Lower lobe of right lung (tissue), 2 donors: ENCODE data around the gene TSR1. TPM values are rescaled to one million over a fixed set of nuclear protein-coding genes. Genes with fewer than 3 reads are reported as not detected.
A peak's percentile ranks its signal among the peaks of the same experiment; 100 is the strongest.

Experiments
- ATAC-seq, 2 donors: fragments of 200-7000 bp; cut with Tn5 transposase; one replicate each; pipeline ENCODE4 v1.9.1; 2020 to 2022; ENCODE audit warnings: mild to moderate bottlenecking in 2 of 2, moderate library complexity in 2 of 2
- DNase-seq: peaks from one replicate; pipeline ENCODE4 v3.0.0-alpha.2; 2020
- H3K27ac ChIP-seq: fragments of 200-600 bp; one replicate; pipeline ENCODE4 v1.8.0; 2022
- H3K27me3 ChIP-seq: fragments of 200-600 bp; one replicate; pipeline ENCODE4 v1.8.0; 2022; ENCODE audit warnings: low read depth
- H3K36me3 ChIP-seq: fragments of 200-600 bp; one replicate; pipeline ENCODE4 v1.8.0; 2022; ENCODE audit warnings: mild to moderate bottlenecking
- H3K4me1 ChIP-seq: fragments of 200-600 bp; one replicate; pipeline ENCODE4 v1.8.0; 2022
- H3K4me3 ChIP-seq: fragments of 200-600 bp; one replicate; pipeline ENCODE4 v1.8.0; 2022; ENCODE audit warnings: mild to moderate bottlenecking
- H3K9me3 ChIP-seq: fragments of 200-600 bp; one replicate; pipeline ENCODE4 v1.8.0; 2022
- intact Hi-C: fragments of 100-400 bp; cut with DNase I; formaldehyde crosslinking; loops from one replicate; pipeline ENCODE4 v1.11.0; 2022
- total RNA-seq: library from RNA; stranded (reverse); fragmentation: NEBNext Ultra II Directional; extraction: Animal tissue kit (Norgen Biotek cat#: 25700); gene quantifications from one replicate; pipeline ENCODE4 v1.2.1, GENCODE V29; 2021
- TF ChIP-seq, protein P1 (sequence below): fragments of 200-600 bp; IDR thresholded peaks from one replicate; pipeline ENCODE4 v1.8.0; 2022; ENCODE audit warnings: antibody characterized with exemption, mild to moderate bottlenecking
- donor health status: DM: no; HTN: yes; CAD: no; lungs with severe emphysema.

TSR1 gene
- total RNA-seq, 1 donor from 2014 or later = 18.8 TPM

DNA sequence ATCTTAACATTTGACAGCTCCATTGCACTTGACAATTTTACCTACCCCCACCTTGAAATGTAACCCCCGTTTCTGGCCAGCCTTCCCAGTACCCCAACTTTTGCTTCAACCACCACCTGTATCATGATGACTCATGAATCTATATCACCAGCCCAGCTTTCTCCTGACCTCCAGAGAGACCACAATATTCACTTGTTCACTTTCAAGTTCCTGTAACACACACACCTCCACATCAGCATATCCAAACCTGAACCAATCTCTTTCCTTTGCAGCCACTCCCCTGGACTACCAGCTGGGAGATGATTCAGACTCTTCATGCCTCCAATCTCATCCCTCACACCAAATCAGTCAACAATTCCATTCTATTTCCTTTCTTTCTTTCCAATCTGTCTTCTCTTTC, 40.7 kb downstream of the TSR1 start:
- intact Hi-C loops = no loop called here
- TF ChIP-seq, protein P1, sequence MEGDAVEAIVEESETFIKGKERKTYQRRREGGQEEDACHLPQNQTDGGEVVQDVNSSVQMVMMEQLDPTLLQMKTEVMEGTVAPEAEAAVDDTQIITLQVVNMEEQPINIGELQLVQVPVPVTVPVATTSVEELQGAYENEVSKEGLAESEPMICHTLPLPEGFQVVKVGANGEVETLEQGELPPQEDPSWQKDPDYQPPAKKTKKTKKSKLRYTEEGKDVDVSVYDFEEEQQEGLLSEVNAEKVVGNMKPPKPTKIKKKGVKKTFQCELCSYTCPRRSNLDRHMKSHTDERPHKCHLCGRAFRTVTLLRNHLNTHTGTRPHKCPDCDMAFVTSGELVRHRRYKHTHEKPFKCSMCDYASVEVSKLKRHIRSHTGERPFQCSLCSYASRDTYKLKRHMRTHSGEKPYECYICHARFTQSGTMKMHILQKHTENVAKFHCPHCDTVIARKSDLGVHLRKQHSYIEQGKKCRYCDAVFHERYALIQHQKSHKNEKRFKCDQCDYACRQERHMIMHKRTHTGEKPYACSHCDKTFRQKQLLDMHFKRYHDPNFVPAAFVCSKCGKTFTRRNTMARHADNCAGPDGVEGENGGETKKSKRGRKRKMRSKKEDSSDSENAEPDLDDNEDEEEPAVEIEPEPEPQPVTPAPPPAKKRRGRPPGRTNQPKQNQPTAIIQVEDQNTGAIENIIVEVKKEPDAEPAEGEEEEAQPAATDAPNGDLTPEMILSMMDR = no peak
- Histone ChIP-seq H3K27ac (no peak overlapping the region), H3K36me3 (peaks cover 98% of the 10 kb centered on the region), H3K9me3 (no peaks in the 10 kb centered on the region), H3K4me3 (no peak overlapping the region), H3K27me3 (no peaks in the 10 kb centered on the region), H3K4me1 (peaks cover 7% of the 10 kb centered on the region)
- DNase-seq (no peak), ATAC-seq (no peak)

DNA sequence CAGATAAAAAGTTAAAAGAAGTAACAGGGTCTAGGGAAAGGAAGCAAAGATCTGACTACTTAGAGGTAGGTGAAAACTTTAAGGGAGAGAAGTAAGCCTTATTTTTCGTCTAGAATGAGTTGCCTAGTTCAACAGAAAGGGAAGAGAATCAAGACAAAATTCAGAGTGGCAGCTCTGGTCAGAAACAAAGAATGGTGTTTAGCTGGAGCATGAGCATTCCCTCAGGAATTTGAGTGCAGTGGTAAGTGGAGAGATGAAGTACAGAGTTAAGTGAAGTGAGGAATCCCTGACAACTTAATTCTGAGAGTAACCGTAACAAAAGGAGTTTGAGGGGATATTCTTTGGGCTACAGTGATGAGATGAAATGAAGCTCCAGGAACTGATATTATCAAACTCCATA, 44.2 kb downstream of the TSR1 start:
- Histone ChIP-seq H3K27ac (no peak overlapping the region), H3K36me3 (peaks cover 98% of the 10 kb centered on the region), H3K4me3 (no peak overlapping the region), H3K27me3 (no peaks in the 10 kb centered on the region), H3K4me1 (no peaks in the 10 kb centered on the region), H3K9me3 (no peaks in the 10 kb centered on the region)
- intact Hi-C loops = no loop called here
- DNase-seq (no peak), ATAC-seq (peak in 1 of 2 donors; percentile 79)
- TF ChIP-seq, protein P1 = no peak

DNA sequence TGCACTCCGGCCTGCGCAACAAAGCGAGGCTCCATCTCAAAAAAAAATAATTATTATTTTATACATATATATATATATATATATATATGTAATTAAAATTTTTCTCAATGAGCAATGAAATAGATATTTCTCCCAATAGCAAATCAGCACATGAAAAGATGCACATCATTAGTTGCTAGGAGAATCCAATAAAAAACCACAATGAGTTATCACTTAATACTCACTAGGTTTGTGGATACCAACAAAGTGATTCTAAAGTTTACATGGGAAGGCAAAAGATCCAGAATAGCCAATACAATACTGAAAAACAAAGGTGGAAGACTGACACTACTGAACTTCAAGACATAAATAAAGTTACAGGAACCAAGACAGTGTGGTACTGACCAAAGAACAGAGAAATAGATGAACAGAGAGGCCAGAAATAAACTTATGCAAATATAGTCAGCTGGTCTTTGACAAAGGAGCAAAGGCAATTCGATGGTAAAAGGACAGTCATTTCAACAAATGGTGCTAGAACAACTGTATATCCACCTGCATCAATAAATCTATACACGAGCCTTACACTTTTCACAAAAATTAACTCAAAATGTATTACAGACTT, 46.3 kb downstream of the TSR1 start:
- no peaks in the 10 kb centered on the region for H3K27me3 ChIP-seq
- TF ChIP-seq, protein P1 = no peak
- no peak overlapping the region for H3K27ac ChIP-seq
- intact Hi-C loops = no loop called here
- no peaks in the 10 kb centered on the region for H3K9me3 ChIP-seq
- no peak overlapping the region for H3K4me3 ChIP-seq
- no peaks in the 10 kb centered on the region for H3K4me1 ChIP-seq
- ATAC-seq (no peak), DNase-seq (no peak)
- H3K36me3 ChIP-seq = peaks cover 91% of the 10 kb centered on the region

DNA sequence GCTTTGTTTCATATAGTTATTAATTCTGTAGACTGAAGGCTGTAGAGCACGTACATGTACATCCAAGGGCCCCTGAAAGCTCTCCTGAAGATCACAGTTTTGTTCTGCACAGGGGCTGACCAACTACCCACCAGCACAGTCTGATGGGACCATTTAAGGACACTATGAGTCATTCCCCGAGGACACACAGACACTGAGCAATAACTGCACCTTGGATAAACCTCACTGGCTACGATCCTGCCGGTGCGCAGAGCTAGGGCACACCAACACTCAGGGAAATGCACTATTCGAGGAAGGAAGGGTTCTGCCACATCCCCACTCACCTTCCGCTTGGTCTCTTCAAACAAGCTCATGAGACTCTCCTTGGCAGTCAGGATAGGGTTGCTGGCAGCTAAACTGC, 53.0 kb downstream of the TSR1 start:
- H3K9me3 ChIP-seq = no peaks in the 10 kb centered on the region
- no peak for DNase-seq
- no peaks in the 10 kb centered on the region for H3K27me3 ChIP-seq
- intact Hi-C loops = no loop called here
- ATAC-seq = peak in 1 of 2 donors; percentile 13
- H3K4me3 ChIP-seq = no peak overlapping the region
- no peak overlapping the region for H3K27ac ChIP-seq
- H3K4me1 ChIP-seq = no peaks in the 10 kb centered on the region
- H3K36me3 ChIP-seq = peaks cover 93% of the 10 kb centered on the region
- TF ChIP-seq, protein P1 = no peak

DNA sequence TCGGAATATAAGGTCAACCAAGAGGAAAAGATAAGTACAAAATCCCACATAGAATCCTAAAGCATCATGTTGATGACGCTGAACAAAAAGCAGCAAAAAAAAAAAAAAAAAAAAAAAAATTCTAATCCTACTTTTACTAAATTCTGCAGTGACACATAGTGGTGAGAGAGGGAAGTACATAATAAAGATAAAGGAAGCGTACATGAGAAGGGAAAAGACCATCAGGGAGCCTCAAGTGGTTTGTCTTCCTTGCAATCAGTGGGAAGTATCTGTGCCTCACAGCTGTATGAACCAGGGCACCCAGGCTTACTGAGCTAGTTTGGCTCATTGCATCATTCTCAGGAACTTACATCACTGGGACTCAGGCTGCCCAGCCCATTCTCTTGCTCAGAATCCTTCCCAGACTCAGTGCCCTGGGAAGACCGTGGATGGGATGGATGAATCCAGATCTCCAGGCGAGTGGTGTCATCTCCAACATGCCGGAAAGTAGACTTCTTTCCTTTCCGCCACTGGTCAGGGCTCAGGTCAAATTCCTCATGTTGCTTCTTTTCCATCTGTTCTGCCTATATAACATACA, 53.9 kb downstream of the TSR1 start:
- Histone ChIP-seq H3K27me3 (no peaks in the 10 kb centered on the region), H3K36me3 (peaks cover 86% of the 10 kb centered on the region), H3K27ac (no peak overlapping the region), H3K4me3 (no peak overlapping the region), H3K9me3 (no peaks in the 10 kb centered on the region), H3K4me1 (no peaks in the 10 kb centered on the region)
- TF ChIP-seq, protein P1 = peak; percentile 62
- intact Hi-C loops = no loop called here
- ATAC-seq (peak; percentile 52 to 59), DNase-seq (no peak)
